K562 (cell line): ENCODE results near the gene SPPL2C. TPM values are rescaled to one million over a fixed set of nuclear protein-coding genes. Genes with fewer than 3 reads are reported as not detected.

Experiments used
- ATAC-seq: fragments of 200-7000 bp; cut with Tn5 transposase; 3 replicates; pipeline ENCODE4 v1.9.1; 2020; ENCODE audit warnings: moderate library complexity
- BruUV-seq: library from RNA; stranded (reverse); fragments of 400-500 nt; replicated peaks from 2 replicates; lab custom pipeline; 2021; lab: Mats Ljungman, UMichigan
- CTCF ChIA-PET: fragments of 300-600 bp; formaldehyde crosslinking; extraction: SDS; loops from one replicate; lab custom pipeline; 2021; ENCODE audit warnings: low intra/inter-chr PET ratio; lab: Yijun Ruan, JAX
- POLR2A ChIA-PET: fragments of 300-600, 350-650 bp; sonication (Branson Sonifier 250); formaldehyde crosslinking; extraction: SDS; loops from one replicate; lab custom pipeline; 2021; ENCODE audit warnings: antibody characterized with exemption, inconsistent platforms; lab: Yijun Ruan, JAX
- DNase-seq, 4 experiments: peaks; one replicate each; pipeline versions ENCODE4 v3.0.0 to v3.0.0-alpha.2; 2011 to 2018; ENCODE audit warnings: low spot score in 3 of 4, mixed read lengths in 3 of 4; ENCODE audit errors: extremely low read depth in 1 of 4
- FAIRE-seq: peaks from 2 replicates; lab custom pipeline; 2011; peaks lifted over from hg19 to GRCh38; lab: Jason Lieb, UNC
- H2AFZ ChIP-seq: 2 replicates; pipeline ENCODE4 v1.6.0; 2011; ENCODE audit warnings: low read depth, low read length, control low read depth, inconsistent platforms
- H3K27ac ChIP-seq: fragments of 200-600 bp; 3 replicates; pipeline ENCODE4 v1.8.0; 2011; ENCODE audit warnings: low read depth, mild to moderate bottlenecking, control low read depth, inconsistent platforms, low read length, moderate library complexity, mixed read lengths; ENCODE audit errors: extremely low read depth
- H3K27me3 ChIP-seq, 2 experiments: fragments of 300-600 bp in 1 of 2; 2 replicates in 1 of 2; 3 replicates in 1 of 2; pipeline versions ENCODE4 v1.6.0 to v1.8.0; 2011; ENCODE audit warnings: inconsistent platforms in 2 of 2, low read length in 2 of 2, mild to moderate bottlenecking in 1 of 2, mixed read lengths in 1 of 2, moderate library complexity in 1 of 2; ENCODE audit not compliant: control insufficient read depth in 2 of 2, insufficient read depth in 2 of 2
- H3K36me3 ChIP-seq: fragments of 300-600 bp; 3 replicates; pipeline ENCODE4 v1.8.0; 2011; ENCODE audit warnings: mild to moderate bottlenecking, low read length, inconsistent platforms; ENCODE audit not compliant: control insufficient read depth, insufficient read depth
- H3K4me1 ChIP-seq, 2 experiments: fragments of 200-600 bp in 1 of 2; replicated peaks in 1 of 2; 2 replicates in 1 of 2; 3 replicates in 1 of 2; pipeline versions ENCODE4 v1.5.1 to v1.8.0; 2011; ENCODE audit warnings: inconsistent platforms in 2 of 2, low read length in 2 of 2, mild to moderate bottlenecking in 1 of 2, mixed read lengths in 1 of 2, moderate library complexity in 1 of 2; ENCODE audit not compliant: control insufficient read depth in 2 of 2, insufficient read depth in 2 of 2
- H3K4me2 ChIP-seq: 2 replicates; pipeline ENCODE4 v1.6.1; 2011; ENCODE audit warnings: low read length, control low read depth, inconsistent platforms, mixed read lengths; ENCODE audit not compliant: insufficient read depth
- H3K4me3 ChIP-seq: fragments of 200-600 bp; sonication (generic), shearing (Covaris generic); 2 replicates; pipeline ENCODE4 v1.5.1; 2016; ENCODE audit warnings: control low read depth, inconsistent platforms
- H3K79me2 ChIP-seq: fragments of 200-600 bp; 3 replicates; pipeline ENCODE4 v1.8.0; 2011; ENCODE audit warnings: low read length, inconsistent platforms; ENCODE audit not compliant: control insufficient read depth, insufficient read depth
- H3K9ac ChIP-seq, 2 experiments: 2 replicates each; pipeline versions ENCODE4 v1.6.0 to v1.6.1; 2011; ENCODE audit warnings: low read depth in 2 of 2, low read length in 2 of 2, control low read depth in 1 of 2, inconsistent platforms in 1 of 2, mild to moderate bottlenecking in 1 of 2, mixed read lengths in 1 of 2; ENCODE audit not compliant: insufficient read depth in 1 of 2
- H3K9me1 ChIP-seq: one replicate; pipeline ENCODE4 v1.6.0; 2011; ENCODE audit warnings: inconsistent platforms, mild to moderate bottlenecking, low read length, moderate library complexity; ENCODE audit not compliant: control insufficient read depth, insufficient read depth
- H3K9me3 ChIP-seq: replicated peaks from 2 replicates; pipeline ENCODE4 v1.5.1; 2011; ENCODE audit warnings: low read depth, low read length, inconsistent platforms; ENCODE audit not compliant: control insufficient read depth, insufficient read depth
- H4K20me1 ChIP-seq: replicated peaks from 2 replicates; pipeline ENCODE4 v1.6.1; 2011; ENCODE audit warnings: low read length, inconsistent platforms, mixed read lengths; ENCODE audit not compliant: control insufficient read depth, insufficient read depth
- ATF7 ChIP-seq: fragments of 450-650 bp; IDR thresholded peaks from 2 replicates; pipeline ENCODE4 v1.7.1; 2014; ENCODE audit warnings: mild to moderate bottlenecking, moderate library complexity
- ESRRB ChIP-seq: fragments of 250-450 bp; sonication (Bioruptor Pico); IDR thresholded peaks from 2 replicates; pipeline ENCODE4 v1.5.0; 2020; ENCODE audit warnings: mild to moderate bottlenecking, moderate library complexity, borderline replicate concordance
- ETV5 ChIP-seq: sonication (generic); formaldehyde crosslinking; IDR thresholded peaks from 2 replicates; pipeline ENCODE4 v1.4.0; 2020; ENCODE audit warnings: low read depth, mild to moderate bottlenecking, missing genetic modification reagents
- HEY1 ChIP-seq: fragments of 250-450 bp; sonication (Bioruptor Pico); IDR thresholded peaks from 2 replicates; pipeline ENCODE4 v1.5.0; 2020; ENCODE audit warnings: mild to moderate bottlenecking, moderate library complexity, borderline replicate concordance
- POLR2AphosphoS2 ChIP-seq: IDR thresholded peaks from 2 replicates; pipeline ENCODE4 v1.6.1; 2012; ENCODE audit warnings: low read length, improper control_type of control experiment
- STAT5A ChIP-seq: IDR thresholded peaks from 2 replicates; pipeline ENCODE4 v1.6.1; 2012; ENCODE audit warnings: low read length, inconsistent platforms, borderline replicate concordance
- YY1 ChIP-seq, 3 experiments: IDR thresholded peaks; 2 replicates each; pipeline ENCODE4 v1.6.1; 2011; ENCODE audit warnings: low read length in 2 of 3, mild to moderate bottlenecking in 2 of 3, moderate library complexity in 2 of 3, borderline replicate concordance in 1 of 3, control low read depth in 1 of 3, low read depth in 1 of 3; ENCODE audit not compliant: insufficient read depth in 3 of 3, insufficient replicate concordance in 2 of 3, control insufficient read depth in 1 of 3, insufficient read length in 1 of 3; ENCODE audit errors: extremely low read depth in 1 of 3
- ZNF41 ChIP-seq: fragments of 250-450 bp; sonication (Bioruptor Pico); conservative IDR thresholded peaks from 2 replicates; pipeline ENCODE4 v1.4.0; 2020; ENCODE audit warnings: mild to moderate bottlenecking
- ZNF436 ChIP-seq: fragments of 250-450, 450-650 bp; sonication (Bioruptor Pico); formaldehyde crosslinking; IDR thresholded peaks from 2 replicates; pipeline ENCODE4 v1.7.0; 2020; ENCODE audit warnings: mild to moderate bottlenecking
- WGBS: fragments of 100-300 bp; shearing (Covaris generic); methylation state at CpG from one replicate; pipeline ENCODE4 v1.1.6; 2016; ENCODE audit warnings: low coverage, mixed read lengths; ENCODE audit not compliant: insufficient coverage; ENCODE audit errors: missing lambda C conversion rate; 5-methylcytosine and 5-hydroxymethylcytosine counted together
- in situ Hi-C: fragments of 300-500 bp; cut with MboI; formaldehyde crosslinking; loops from 4 replicates; pipeline ENCODE4 v1.15.0; 2018; ENCODE audit warnings: inconsistent platforms, mixed read lengths
- intact Hi-C: fragments of 100-400 bp; cut with micrococcal nuclease; formaldehyde crosslinking; loops from 2 replicates; pipeline ENCODE4 v1.14.2; 2022
- polyA plus RNA-seq, 8 experiments: library from polyadenylated mRNA; depleted of rRNA in 4 of 8; stranded (reverse) in 5 of 8; unstranded in 3 of 8; fragments of >200 nt; fragmentation: Nextera tagmentation in 2 of 8; fragmentation: Illumina TruSeq in 1 of 8; extraction: Ambion mirVana in 2 of 8; extraction: Trizol in 1 of 8; gene quantifications; 2 replicates each; pipeline versions ENCODE4 v1.2.1 to v1.2.3, GENCODE V29; 2011 to 2014; ENCODE audit warnings: inconsistent platforms in 1 of 8, missing spikeins in 1 of 8
- total RNA-seq, 7 experiments: library from RNA; depleted of rRNA in 6 of 7; stranded (reverse); fragments of >200 nt in 6 of 7; fragmentation: Illumina TruSeq in 2 of 7; extraction: Trizol in 2 of 7; gene quantifications; 2 replicates each; pipeline versions ENCODE4 v1.2.1 to v1.2.3, GENCODE V29; 2011 to 2021; ENCODE audit warnings: low replicate concordance in 1 of 7
- TF ChIP-seq, protein P1 (sequence below): fragments of 450-650 bp; formaldehyde crosslinking; conservative IDR thresholded peaks from 2 replicates; pipeline ENCODE4 v1.4.0; 2022; ENCODE audit warnings: mild to moderate bottlenecking, missing genetic modification characterization
- TF ChIP-seq, protein P2 (sequence below): fragments of 450-650 bp; IDR thresholded peaks from one replicate; pipeline ENCODE4 v1.6.1; 2018; ENCODE audit warnings: mild to moderate bottlenecking, moderate library complexity; ENCODE audit not compliant: partially characterized antibody
- TF ChIP-seq, protein P3 (sequence below): sonication (generic); IDR thresholded peaks from 2 replicates; pipeline ENCODE4 v1.6.1; 2016

Gene SPPL2C
- total and polyA plus RNA-seq, 9 of the 15 experiments (the other 6 are each of a cell fraction or from before 2014, with no cell fraction given) = not detected

DNA sequence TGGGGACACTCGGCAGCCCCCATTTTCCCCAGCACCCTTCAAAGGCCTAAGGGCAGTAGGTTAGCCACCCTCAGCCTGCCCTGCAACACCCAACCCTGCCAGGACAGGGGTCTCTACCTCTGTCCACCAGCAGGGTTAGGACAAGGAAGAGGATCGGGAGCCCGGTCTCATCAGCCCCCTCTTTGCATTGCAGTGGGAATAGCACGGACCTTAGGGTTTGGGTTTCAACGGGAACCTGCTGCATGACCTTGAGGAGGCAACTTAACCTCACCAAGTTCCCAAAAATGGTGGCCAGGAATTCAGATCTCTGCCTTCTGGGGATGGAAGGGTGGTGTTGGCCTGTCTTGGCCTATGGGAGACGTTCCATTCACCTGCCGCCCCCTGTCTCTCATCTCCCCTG lies 20.2 kb upstream of the SPPL2C start:
- Histone ChIP-seq H3K4me3 (no peak overlapping the region), H3K79me2 (no peaks in the 10 kb centered on the region), H2AFZ (no peak overlapping the region), H3K9ac (no peak overlapping the region), H3K27ac (no peak overlapping the region), H4K20me1 (peaks cover 10% of the 10 kb centered on the region), H3K9me1 (no peaks in the 10 kb centered on the region), H3K9me3 (no peaks in the 10 kb centered on the region), H3K4me1 (no peaks in the 10 kb centered on the region; a peak in 2 of 5 replicates), H3K36me3 (no peaks in the 10 kb centered on the region), H3K4me2 (no peak overlapping the region), H3K27me3 (peaks cover 14 to 81% of the 10 kb centered on the region in 2 experiments; a peak in 4 of 5 replicates)
- in situ Hi-C loops (no loop called here), intact Hi-C loops (no loop called here)
- ChIA-PET POLR2A (interaction anchor here (0.7 kb wide), 1 partner anchor 78 kb away, joined by 3 read pairs; no protein-coding TSS in a partner anchor), CTCF (no interaction called here)
- no peak for FAIRE-seq
- TF ChIP-seq ETV5 (CRISPR knock-in tag) (no peak), STAT5A (no peak), ZNF436 (CRISPR knock-in tag) (no peak), HEY1 (CRISPR knock-in tag) (no peak), ESRRB (CRISPR knock-in tag) (no peak), ATF7 (no peak), YY1 (IDR thresholded peaks at IDR 0.05; ENCODE audit: borderline replicate concordance in 1 of 3, control insufficient read depth in 1 of 3, extremely low read depth in 1 of 3, insufficient read depth in 3 of 3, insufficient read length in 1 of 3, insufficient replicate concordance in 2 of 3, low read depth in 1 of 3, low read length in 2 of 3) (no peak), ZNF41 (no peak), POLR2AphosphoS2 (no peak)
- TF ChIP-seq, protein P1, sequence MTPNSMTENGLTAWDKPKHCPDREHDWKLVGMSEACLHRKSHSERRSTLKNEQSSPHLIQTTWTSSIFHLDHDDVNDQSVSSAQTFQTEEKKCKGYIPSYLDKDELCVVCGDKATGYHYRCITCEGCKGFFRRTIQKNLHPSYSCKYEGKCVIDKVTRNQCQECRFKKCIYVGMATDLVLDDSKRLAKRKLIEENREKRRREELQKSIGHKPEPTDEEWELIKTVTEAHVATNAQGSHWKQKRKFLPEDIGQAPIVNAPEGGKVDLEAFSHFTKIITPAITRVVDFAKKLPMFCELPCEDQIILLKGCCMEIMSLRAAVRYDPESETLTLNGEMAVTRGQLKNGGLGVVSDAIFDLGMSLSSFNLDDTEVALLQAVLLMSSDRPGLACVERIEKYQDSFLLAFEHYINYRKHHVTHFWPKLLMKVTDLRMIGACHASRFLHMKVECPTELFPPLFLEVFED (CRISPR knock-in tag) = no peak
- TF ChIP-seq, protein P2, sequence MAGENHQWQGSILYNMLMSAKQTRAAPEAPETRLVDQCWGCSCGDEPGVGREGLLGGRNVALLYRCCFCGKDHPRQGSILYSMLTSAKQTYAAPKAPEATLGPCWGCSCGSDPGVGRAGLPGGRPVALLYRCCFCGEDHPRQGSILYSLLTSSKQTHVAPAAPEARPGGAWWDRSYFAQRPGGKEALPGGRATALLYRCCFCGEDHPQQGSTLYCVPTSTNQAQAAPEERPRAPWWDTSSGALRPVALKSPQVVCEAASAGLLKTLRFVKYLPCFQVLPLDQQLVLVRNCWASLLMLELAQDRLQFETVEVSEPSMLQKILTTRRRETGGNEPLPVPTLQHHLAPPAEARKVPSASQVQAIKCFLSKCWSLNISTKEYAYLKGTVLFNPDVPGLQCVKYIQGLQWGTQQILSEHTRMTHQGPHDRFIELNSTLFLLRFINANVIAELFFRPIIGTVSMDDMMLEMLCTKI = no peak
- TF ChIP-seq, protein P3, sequence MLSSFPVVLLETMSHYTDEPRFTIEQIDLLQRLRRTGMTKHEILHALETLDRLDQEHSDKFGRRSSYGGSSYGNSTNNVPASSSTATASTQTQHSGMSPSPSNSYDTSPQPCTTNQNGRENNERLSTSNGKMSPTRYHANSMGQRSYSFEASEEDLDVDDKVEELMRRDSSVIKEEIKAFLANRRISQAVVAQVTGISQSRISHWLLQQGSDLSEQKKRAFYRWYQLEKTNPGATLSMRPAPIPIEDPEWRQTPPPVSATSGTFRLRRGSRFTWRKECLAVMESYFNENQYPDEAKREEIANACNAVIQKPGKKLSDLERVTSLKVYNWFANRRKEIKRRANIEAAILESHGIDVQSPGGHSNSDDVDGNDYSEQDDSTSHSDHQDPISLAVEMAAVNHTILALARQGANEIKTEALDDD = no peak
- no TSS peak for BruUV-seq
- ATAC-seq = no peak
- DNase-seq = no peak
- WGBS = 2% methylated on average over 7 of the region's 7 CpGs
